CD4-positive, alpha-beta T cell treated with Interleukin-1 beta for 1 hour (primary cell): ENCODE results near the gene RAB3C.
"Not testable (repeated sequence)": the region's sequence is repeated elsewhere in the genome, so short reads cannot be mapped to it uniquely, and the experiment has no call there.

Experiments used
- DNase-seq, 2 donors: peaks; one replicate each; pipeline ENCODE4 v3.0.0-alpha.2; 2020 to 2022

RAB3C gene, protein sequence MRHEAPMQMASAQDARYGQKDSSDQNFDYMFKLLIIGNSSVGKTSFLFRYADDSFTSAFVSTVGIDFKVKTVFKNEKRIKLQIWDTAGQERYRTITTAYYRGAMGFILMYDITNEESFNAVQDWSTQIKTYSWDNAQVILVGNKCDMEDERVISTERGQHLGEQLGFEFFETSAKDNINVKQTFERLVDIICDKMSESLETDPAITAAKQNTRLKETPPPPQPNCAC

DNA sequence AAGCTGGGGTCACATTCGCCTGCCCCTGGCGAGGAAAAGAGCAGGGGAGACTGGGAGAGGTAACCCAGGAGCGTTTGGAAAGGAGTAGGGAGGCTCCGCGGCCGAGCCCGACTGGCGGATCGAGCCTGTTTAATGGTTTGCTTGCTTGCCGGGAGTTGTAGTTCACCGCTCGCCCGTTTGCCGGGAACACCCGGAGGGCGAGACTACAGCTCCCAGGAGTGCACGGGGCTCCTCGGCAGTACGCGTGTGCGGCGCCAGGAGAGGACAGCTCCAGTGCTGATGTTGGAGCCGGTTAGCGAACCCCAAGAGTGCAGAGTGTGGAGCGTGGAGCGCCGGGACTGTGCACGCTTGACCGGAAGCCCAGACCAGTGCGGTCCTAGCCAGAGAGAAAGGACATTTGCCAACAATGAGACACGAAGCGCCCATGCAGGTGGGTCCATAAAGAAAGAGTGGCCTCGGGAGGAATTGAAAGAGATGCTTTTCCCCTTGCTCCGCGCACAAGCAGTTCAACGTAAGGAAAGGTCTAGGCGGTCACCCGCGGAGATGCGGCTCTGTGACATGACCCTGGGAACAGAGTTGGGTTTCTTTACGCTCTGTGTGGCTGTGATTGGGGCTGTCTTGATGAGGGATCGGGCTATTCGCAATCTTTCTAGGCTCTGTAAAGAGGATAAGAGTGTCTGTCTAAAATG, at the start of gene RAB3C:
TSS of gene RAB3C (plus strand) at position 273 of the 689 bp plus-strand sequence. CDS start at position 407, 134 bp downstream.
- DNase-seq = peak; percentile 45 to 85

DNA sequence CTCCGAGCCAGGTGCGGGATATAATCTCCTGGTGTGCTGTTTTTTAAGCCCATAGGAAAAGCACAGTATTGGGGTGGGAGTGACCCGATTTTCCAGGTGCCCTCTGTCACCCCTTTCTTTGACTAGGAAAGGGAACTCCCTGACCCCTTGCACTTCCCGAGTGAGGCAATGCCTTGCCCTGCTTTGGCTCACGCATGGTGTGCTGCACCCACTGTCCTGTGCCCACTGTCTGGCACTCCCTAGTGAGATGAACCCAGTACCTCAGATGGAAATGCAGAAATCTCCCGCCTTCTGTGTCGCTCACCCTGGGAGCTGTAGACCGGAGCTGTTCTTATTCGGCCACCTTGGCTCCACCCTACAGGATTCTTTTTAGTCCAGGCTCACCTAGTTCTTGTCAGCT, 40.9 kb upstream of the RAB3C start:
- not testable (repeated sequence) for DNase-seq

GRCh38 chr5:58542709-58543108, 40.2 kb upstream of the RAB3C start:
- no peak for DNase-seq

DNA sequence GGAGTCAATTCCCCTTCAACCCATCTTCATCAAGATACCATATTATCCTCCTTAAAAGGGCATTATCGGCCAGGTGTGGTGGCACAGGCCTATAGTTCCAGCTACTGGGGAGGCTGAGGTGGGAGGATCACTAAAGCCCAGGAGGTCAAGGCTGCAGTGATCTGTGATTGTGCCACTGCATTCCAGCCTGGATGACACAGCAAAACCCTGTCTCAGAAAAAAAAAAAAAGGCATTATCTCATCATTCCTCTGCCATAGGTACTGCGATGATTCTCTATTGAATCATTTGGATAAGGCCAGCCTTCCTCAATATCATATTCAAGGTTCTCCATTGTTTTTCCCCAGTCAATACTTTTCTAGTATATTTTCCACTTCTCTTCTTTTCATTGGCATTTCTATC, 39.2 kb upstream of the RAB3C start:
- no peak for DNase-seq

- no peak for DNase-seq
These were observed 38.7 kb upstream of the RAB3C start for GRCh38 chr5:58544195-58544594.

DNA sequence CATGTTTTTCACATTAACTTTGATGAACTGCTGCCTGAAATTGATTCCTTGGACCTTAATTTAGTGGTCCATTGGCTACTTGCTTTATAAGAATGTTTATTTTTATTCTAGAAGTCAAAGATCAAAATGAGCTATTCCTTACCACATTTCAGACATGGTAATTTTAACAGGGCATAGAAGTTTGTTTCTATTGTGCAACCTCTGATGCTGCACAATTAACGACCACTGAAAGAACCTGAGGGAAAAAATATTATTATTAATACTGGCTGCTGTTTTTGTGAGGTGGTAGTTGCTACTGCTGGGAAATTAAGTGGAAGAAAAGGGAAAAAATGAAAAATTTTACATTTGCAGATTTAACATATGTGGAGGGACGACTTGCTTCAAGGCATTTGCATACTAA, 37.9 kb upstream of the RAB3C start:
- no peak for DNase-seq

DNA sequence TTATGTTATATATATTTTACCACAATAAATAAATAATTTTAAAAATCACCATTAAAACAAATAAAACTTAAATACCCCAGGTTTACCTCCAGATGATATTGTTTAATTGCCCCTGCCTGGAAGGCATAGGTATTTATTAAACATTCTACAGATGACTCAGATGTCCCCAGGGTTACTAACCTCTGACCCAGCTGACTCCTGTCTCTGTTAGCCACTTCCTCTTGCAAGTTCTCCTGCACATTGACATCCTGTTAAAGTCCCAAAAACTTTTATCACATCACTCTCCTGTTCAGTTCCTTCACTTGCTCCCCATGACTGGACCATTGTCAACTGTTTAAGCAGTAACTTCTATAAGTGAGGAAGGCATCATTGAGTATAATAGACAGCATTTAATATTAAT, 37.0 kb upstream of the RAB3C start:
- DNase-seq = peak; percentile 0 to 41

DNA sequence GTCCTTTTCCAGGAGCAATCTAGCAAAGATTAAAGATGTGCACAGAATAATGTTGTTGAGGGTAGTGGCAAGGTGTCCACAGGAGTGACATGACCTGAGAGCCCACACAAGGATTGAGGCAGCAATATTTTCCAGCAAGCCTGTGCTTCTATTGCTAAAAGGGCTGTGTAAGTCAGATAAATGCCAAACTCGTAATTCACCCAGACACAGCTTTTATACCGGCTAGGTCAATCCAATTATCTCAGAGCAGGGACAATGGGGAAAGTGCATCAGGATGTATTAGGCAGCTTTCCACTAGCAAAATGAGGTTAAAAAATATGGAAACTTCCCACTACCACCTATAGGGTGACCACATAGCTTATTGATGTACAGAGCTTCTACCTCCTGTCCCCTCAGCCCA, 34.8 kb upstream of the RAB3C start:
- no peak for DNase-seq

GRCh38 chr5:58551492-58551891, 31.4 kb upstream of the RAB3C start:
- no peak for DNase-seq

DNA sequence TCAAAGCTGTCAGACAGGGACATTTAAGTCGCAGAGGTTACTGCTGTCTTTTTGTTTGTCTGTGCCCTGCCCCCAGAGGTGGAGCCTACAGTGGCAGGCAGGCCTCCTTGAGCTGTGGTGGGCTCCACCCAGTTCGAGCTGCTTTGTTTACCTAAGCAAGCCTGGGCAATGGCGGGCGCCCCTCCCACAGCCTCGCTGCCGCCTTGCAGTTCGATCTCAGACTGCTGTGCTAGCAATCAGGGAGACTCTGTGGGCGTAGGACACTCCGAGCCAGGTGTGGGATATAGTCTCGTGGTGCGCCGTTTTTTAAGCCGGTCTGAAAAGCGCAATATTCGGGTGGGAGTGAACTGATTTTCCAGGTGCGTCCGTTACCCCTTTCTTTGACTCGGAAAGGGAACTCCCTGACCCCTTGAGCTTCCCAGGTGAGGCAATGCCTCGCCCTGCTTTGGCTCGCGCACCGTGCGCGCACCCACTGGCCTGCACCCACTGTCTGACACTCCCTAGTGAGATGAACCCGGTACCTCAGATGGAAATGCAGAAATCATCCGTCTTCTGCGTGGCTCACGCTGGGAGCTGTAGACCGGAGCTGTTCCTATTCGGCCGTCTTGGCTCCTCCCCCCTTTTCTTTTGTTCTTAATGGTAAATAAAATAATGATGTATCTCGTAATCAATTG, 25.1 kb upstream of the RAB3C start:
- DNase-seq = not testable (repeated sequence)

- DNase-seq = not testable (repeated sequence)
These were observed 19.7 kb upstream of the RAB3C start for GRCh38 chr5:58563016-58563700.

- not testable (repeated sequence) for DNase-seq
These were observed 18.6 kb upstream of the RAB3C start for GRCh38 chr5:58564043-58564832.

- no peak for DNase-seq
These were observed 17.8 kb upstream of the RAB3C start for GRCh38 chr5:58565033-58565432.

GRCh38 chr5:58571501-58571900, 11.4 kb upstream of the RAB3C start:
- DNase-seq = no peak

DNA sequence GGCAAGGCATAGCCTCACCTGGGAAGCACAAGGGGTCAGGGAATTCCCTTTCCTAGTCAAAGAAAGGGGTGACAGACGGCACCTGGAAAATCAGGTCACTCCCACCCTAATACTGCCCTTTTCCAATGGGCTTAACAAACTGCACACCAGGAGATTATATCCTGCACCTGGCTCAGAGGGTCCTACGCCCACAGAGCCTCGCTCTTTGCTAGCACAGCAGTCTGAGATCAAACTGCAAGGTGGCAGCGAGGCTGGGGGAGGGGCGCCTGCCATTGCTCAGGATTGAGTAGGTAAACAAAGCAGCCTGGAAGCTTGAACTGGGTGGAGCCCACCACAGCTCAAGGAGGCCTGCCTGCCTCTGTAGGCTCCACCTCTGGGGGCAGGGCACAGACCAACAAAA, 9.9 kb upstream of the RAB3C start:
- not testable (repeated sequence) for DNase-seq

DNA sequence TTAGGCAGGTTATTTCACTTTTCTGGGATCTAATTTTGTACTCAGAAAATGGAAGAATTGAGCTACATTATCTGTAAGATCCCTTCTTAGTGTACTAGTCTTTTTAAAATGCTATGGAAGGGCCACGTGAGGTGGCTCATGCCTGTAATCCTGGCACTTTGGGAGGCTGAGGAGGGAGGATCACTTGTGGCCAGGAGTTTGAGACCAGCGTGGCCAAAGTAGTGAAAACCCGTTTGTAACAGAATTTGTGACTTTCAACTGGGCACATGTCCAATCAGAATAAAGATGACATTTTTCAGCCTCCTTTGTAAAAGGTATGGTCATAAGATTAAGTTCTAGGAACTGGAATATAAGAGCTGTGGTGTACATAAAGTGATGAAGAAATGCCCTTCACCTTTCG, 3.1 kb upstream of the RAB3C start:
- no peak for DNase-seq

GRCh38 chr5:58582019-58582802, 664 bp upstream of the RAB3C start:
- DNase-seq = no peak

DNA sequence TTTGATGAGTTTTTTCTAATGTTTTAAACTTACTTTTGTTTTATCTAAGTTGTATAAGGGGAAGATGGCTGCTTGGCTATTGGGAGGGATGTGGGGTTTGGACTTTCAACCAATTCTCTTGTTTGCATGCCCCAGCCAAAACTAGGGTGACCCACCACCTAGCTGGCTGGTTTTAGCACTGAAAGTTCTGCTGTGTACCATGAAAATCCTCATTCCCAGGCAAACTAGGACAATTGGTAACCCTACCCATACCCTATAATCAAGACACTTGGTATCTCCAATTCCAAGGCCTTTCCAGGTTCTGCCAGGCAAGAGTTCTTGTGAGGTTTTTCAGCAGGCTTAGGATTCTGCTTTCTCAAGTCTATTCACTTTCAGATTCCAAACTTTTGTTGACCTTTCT, 13.1 kb downstream of the RAB3C start:
- no peak for DNase-seq

DNA sequence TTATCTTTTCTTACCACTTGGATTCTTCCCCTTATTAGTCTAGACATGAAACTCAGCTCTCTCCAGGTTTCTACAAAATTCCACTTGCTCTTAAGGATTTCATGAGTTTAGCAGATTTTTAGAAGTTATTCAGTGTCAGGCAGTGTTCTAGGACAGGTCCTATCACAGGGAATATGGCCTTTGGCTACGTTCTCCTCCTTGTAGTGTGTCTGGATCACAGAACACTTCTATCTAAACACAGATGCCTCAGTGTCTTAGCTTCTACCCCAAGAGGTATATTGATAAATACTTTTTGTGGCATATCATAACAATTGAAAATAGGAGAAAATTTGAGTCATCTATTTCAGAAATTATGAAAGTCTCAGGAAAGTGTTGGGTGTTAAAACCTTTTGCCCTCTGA, 15.6 kb downstream of the RAB3C start:
- no peak for DNase-seq

DNA sequence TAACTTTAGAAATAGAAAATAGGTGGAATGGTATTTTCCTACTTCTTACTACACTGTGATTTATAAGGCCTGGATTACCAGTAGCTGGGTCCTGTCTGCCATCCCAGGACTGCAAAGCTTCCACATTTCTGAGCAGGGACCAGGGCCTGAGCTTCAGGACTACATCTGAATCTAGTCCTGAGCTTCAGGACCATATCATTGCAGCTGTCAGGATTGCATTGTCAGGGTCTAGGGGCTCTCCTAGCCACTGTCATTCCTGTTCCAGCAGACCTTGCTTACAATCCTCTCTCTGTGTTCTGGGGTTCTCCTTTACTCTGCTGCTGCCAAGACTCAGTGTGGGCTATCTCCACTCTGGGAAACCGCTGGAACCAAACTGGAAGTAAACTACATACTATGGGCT, 16.3 kb downstream of the RAB3C start:
- no peak for DNase-seq

DNA sequence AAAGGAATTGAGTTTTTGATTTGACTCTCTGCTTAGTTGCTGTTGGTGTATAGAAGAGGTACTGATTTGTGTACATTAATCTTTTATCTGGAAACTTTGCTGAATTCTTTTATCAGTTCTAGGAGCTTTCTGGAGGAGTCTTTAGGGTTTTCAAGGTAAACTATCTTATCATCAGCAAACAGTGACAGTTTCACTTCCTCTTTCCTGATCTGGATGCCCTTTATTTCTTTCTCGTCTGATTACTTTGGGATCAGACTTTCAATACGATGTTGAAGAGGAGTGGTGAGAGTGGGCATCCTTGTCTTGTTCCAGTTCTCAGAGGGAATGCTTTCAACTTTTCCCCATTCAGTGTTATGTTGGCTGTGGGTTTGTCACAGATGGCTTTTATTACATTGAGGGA, 17.7 kb downstream of the RAB3C start:
- DNase-seq = not testable (repeated sequence)

GRCh38 chr5:58602889-58603288, 20.0 kb downstream of the RAB3C start:
- DNase-seq = not testable (repeated sequence)
